Activated B cell treated with CpG ODN at 0.5 μM for 24 hours (primary cell): ENCODE data around the gene PLCL2. TPM values are rescaled to one million over a fixed set of nuclear protein-coding genes. Genes with fewer than 3 reads are reported as not detected.

Experiments
- ATAC-seq: fragments of 200-7000 bp; cut with Tn5 transposase; one replicate; pipeline ENCODE4 v1.10.0; 2021; ENCODE audit warnings: low read depth, mild to moderate bottlenecking, moderate library complexity
- CTCF ChIA-PET: fragments of 350-600 bp; sonication (Branson Sonifier 250); formaldehyde crosslinking; loops from one replicate; lab custom pipeline; 2021; ENCODE audit warnings: antibody characterized with exemption; lab: Charles Lee
- POLR2A ChIA-PET: fragments of 350-600 bp; sonication (Branson Sonifier 250); formaldehyde crosslinking; loops from one replicate; lab custom pipeline; 2021; ENCODE audit warnings: antibody characterized with exemption; lab: Charles Lee
- DNase-seq: peaks from one replicate; pipeline ENCODE4 v3.0.0; 2022
- H3K27ac Mint-ChIP-seq: one replicate; pipeline ENCODE4 v1.8.0; 2020; ENCODE audit warnings: mixed read lengths
- H3K27me3 Mint-ChIP-seq: one replicate; pipeline ENCODE4 v1.8.0; 2021; ENCODE audit warnings: mixed read lengths
- H3K36me3 Mint-ChIP-seq: one replicate; pipeline ENCODE4 v1.8.0; 2021; ENCODE audit warnings: low read depth, mixed read lengths
- H3K4me1 Mint-ChIP-seq: one replicate; pipeline ENCODE4 v1.8.0; 2021; ENCODE audit warnings: mixed read lengths
- H3K4me3 Mint-ChIP-seq: one replicate; pipeline ENCODE4 v1.8.0; 2020; ENCODE audit warnings: mild to moderate bottlenecking, mixed read lengths
- H3K9me3 Mint-ChIP-seq: one replicate; pipeline ENCODE4 v1.8.0; 2020; ENCODE audit warnings: mixed read lengths
- CTCF ChIP-seq: fragments of 200-600 bp; IDR thresholded peaks from one replicate; pipeline ENCODE4 v1.8.0; 2022; ENCODE audit warnings: antibody characterized with exemption, mild to moderate bottlenecking
- intact Hi-C: fragments of 100-400 bp; cut with micrococcal nuclease; formaldehyde crosslinking; loops from one replicate; pipeline ENCODE4 v1.15.1; 2024
- total RNA-seq: library from RNA; stranded (reverse); gene quantifications from 2 replicates; pipeline ENCODE4 v1.2.3, GENCODE V29; 2022

The PLCL2 gene
- total RNA-seq, 1 donor from 2014 or later, result 40.0 TPM

- CTCF ChIA-PET, result no interaction called here
- TF ChIP-seq CTCF, result no peak
- Mint-ChIP-seq H3K27ac (no peak overlapping the region), H3K27me3 (no peaks in the 10 kb centered on the region), H3K36me3 (peaks cover 70% of the 10 kb centered on the region), H3K4me3 (no peak overlapping the region), H3K9me3 (no peaks in the 10 kb centered on the region), H3K4me1 (peaks cover 9% of the 10 kb centered on the region)
- POLR2A ChIA-PET, result no interaction called here
- ATAC-seq (no peak), DNase-seq (no peak)
- intact Hi-C loops, result no loop called here
Observed at GRCh38 chr3:17013571-17013970, 128.8 kb downstream of the PLCL2 start.

GRCh38 chr3:17014284-17014683, 129.5 kb downstream of the PLCL2 start:
- Mint-ChIP-seq H3K27ac (no peak overlapping the region), H3K4me3 (no peak overlapping the region)
- POLR2A ChIA-PET, result interaction anchor here (1.4 kb wide), 1 partner anchor 130 kb away, joined by 4 read pairs; the partner anchor contains the start of gene PLCL2

GRCh38 chr3:17014709-17015108, 130.0 kb downstream of the PLCL2 start:
- Mint-ChIP-seq H3K9me3 (no peaks in the 10 kb centered on the region), H3K4me3 (no peak overlapping the region), H3K27me3 (no peaks in the 10 kb centered on the region), H3K27ac (no peak overlapping the region), H3K36me3 (peaks cover 65% of the 10 kb centered on the region), H3K4me1 (peaks cover 8% of the 10 kb centered on the region)
- TF ChIP-seq CTCF, result no peak
- ChIA-PET POLR2A (interaction anchor here (1.4 kb wide), 1 partner anchor 130 kb away, joined by 4 read pairs; the partner anchor contains the start of gene PLCL2), CTCF (no interaction called here)
- DNase-seq, result no peak
- ATAC-seq, result no peak
- intact Hi-C loops, result no loop called here

More at GRCh38 chr3:17014284-17014683, 129.5 kb downstream of the PLCL2 start:
- H3K9me3 Mint-ChIP-seq, result no peaks in the 10 kb centered on the region
- H3K27me3 Mint-ChIP-seq, result no peaks in the 10 kb centered on the region
- H3K4me1 Mint-ChIP-seq, result peaks cover 9% of the 10 kb centered on the region
- ATAC-seq (no peak), DNase-seq (no peak)
- CTCF ChIA-PET, result no interaction called here
- no peak for TF ChIP-seq CTCF
- intact Hi-C loops, result no loop called here
- H3K36me3 Mint-ChIP-seq, result peaks cover 68% of the 10 kb centered on the region

GRCh38 chr3:17021614-17022013, 136.9 kb downstream of the PLCL2 start:
- POLR2A ChIA-PET, result interaction anchor here (0.6 to 2.0 kb wide), 4 partner anchors 28 to 500 kb away, joined by 3 to 21 read pairs (median 6); partner anchors contain the start of gene PLCL2
- Mint-ChIP-seq H3K4me1 (peaks cover 43% of the 10 kb centered on the region), H3K4me3 (no peak overlapping the region), H3K36me3 (peaks cover 34% of the 10 kb centered on the region), H3K27ac (peak overlapping the region; percentile 89), H3K9me3 (no peaks in the 10 kb centered on the region), H3K27me3 (no peaks in the 10 kb centered on the region)
- intact Hi-C loops, result loop anchor here (2.0 to 10.0 kb wide), 2 partner anchors 13 to 173 kb away; no protein-coding TSS in a partner anchor
- no peak for DNase-seq
- CTCF ChIA-PET, result no interaction called here
- no peak for TF ChIP-seq CTCF
- no peak for ATAC-seq

- ChIA-PET POLR2A (interaction anchor here (0.9 to 2.0 kb wide), 3 partner anchors 13 to 139 kb away, joined by 3 to 21 read pairs (median 8); partner anchors contain the start of gene PLCL2), CTCF (interaction anchor here (1.3 to 3.6 kb wide), 2 partner anchors 139 to 195 kb away, joined by 5 to 24 read pairs; partner anchors contain the start of gene PLCL2)
- H3K36me3 Mint-ChIP-seq, result peaks cover 26% of the 10 kb centered on the region
- H3K4me1 Mint-ChIP-seq, result peaks cover 43% of the 10 kb centered on the region
- intact Hi-C loops, result loop anchor here (1.0 to 10.0 kb wide), 4 partner anchors 111 to 181 kb away; partner anchors contain the start of gene PLCL2
- DNase-seq, result no peak
- no peaks in the 10 kb centered on the region for H3K9me3 Mint-ChIP-seq
- peak; percentile 99 for ATAC-seq
- H3K27ac Mint-ChIP-seq, result peak overlapping the region; percentile 89
- TF ChIP-seq CTCF, result no peak
- no peaks in the 10 kb centered on the region for H3K27me3 Mint-ChIP-seq
- H3K4me3 Mint-ChIP-seq, result peak overlapping the region; percentile 49
Observed at GRCh38 chr3:17023006-17023664, 138.4 kb downstream of the PLCL2 start.
